GM21576 (cell line): ENCODE measurements around the gene GOLGA8K.
"Not testable (repeated sequence)": the region's sequence is repeated elsewhere in the genome, so short reads cannot be mapped to it uniquely, and the experiment has no call there.

ENCODE experiments used
- ATAC-seq: cut with Tn5 transposase; IDR thresholded peaks from one replicate; pipeline ENCODE4 v1.9.1; 2021; ENCODE audit warnings: mild to moderate bottlenecking, moderate library complexity; ENCODE audit not compliant: unreplicated experiment

Gene GOLGA8K, protein sequence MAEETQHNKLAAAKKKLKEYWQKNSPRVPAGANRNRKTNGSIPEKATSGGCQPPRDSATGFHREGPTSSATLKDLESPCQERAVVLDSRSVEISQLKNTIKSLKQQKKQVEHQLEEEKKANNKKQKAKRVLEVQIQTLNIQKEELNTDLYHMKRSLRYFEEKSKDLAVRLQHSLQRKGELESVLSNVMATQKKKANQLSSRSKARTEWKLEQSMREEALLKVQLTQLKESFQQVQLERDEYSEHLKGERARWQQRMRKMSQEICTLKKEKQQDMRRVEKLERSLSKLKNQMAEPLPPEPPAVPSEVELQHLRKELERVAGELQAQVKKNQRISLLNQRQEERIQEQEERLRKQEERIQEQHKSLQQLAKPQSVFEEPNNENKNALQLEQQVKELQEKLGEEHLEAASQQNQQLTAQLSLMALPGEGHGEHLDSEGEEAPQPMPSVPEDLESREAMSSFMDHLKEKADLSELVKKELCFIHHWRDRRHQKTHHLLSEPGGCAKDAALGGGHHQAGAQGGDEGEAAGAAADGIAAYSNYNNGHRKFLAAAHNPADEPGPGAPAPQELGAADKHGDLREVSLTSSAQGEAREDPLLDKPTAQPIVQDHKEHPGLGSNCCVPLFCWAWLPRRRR

GRCh38 chr15:32403192-32403591, at the start of gene GOLGA8K:
TSS of gene GOLGA8K (minus strand) at chr15:32403292. CDS start at chr15:32403194, 98 bp downstream.
- not testable (repeated sequence) for ATAC-seq

DNA sequence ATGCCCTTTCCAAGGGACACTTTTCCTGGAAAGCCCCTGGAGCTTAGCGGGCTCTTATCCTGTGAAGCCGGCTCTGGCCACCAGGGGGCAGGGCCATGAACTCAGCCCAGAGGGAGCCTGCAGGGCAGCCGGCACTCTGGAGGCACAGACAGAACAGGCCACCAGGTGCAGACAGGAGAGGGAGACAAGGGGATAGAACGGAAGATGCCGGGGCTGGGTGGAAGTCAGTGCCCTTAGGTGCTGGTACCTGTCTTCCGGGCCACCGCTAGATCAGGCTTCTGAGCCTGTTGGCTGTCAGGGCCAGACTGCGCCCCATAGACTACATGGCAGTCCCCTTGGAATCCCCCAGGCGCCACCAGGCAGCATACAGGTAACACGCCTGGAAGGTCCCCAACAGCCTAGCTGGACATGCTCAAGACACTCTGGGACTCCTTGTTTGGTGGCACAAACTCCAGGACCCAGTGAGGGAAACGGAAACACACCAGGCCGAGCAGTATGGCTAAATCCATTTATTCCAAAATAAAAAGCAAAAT, 37.4 kb upstream of the GOLGA8K start:
- not testable (repeated sequence) for ATAC-seq

GRCh38 chr15:32434102-32434963, 31.2 kb upstream of the GOLGA8K start:
- not testable (repeated sequence) for ATAC-seq

- not testable (repeated sequence) for ATAC-seq
These were observed 24.5 kb upstream of the GOLGA8K start for GRCh38 chr15:32427635-32428034.

DNA sequence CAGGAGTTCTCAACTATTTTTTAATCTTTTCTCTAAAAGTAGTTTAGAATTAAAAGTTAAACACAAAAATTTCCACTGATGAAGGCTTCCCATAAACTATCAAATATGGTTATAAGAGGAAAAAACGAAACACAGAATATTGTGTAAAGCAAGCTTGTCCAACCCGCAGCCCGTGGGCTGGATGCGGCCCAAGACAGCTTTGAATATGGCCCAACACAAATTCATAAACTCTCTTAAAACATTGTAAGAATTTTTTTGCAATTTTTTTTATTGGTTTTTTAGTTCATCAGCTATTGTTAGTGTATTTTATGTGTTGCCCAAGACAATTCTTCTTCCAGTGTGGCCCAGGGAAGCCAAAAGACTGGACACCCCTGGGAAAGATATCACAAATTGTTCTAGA, 23.4 kb upstream of the GOLGA8K start:
- ATAC-seq: not testable (repeated sequence)

GRCh38 chr15:32407903-32408302, 4.8 kb upstream of the GOLGA8K start:
- not testable (repeated sequence) for ATAC-seq

DNA sequence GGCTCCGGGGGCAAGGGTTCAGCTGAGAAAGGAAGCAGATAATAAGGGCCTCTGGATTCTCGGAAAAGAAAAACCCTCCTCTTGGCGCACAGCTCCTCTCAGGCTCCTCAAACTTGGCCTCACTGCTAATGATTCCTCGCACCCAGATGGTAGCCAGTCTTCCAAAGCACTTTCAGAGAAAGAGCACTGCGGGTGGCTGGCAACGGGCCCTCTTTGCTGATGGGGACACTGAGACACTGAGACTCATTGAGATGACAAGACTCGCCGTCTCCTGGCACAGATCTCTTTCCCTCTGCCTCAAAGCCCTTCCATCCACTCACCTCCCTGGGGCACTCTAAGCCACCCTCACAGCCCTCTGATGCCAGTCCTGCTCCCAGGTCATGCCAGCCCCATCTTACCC, 6.6 kb downstream of the GOLGA8K start:
- ATAC-seq: not testable (repeated sequence)

GRCh38 chr15:32394745-32395144, 8.3 kb downstream of the GOLGA8K start:
- ATAC-seq: not testable (repeated sequence)

DNA sequence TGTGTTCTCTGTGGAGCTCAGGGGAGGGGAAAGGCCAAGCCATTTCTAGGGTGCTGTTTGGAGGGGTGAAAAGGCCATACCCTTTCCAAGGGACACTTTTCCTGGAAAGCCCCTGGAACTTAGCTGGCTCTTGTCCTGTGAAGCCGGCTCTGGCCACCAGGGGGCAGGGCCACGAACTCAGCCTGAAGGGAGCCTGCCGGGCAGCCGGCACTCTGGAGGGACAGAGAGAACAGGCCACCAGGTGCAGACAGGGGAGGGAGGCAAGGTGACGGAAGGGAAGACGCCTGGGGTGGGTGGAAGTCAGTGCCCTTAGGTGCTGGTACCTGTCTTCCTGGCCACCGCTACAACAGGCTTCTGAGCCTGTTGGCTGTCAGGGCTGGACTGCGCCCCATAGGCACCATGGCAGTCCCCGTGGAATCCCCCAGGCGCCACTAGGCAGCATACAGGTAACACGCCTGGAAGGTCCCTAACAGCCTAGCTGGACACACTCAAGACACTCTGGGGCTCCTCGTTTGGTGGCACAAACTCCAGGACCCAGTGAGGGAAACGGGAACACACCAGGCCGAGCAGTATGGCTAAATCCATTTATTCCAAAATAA, 14.9 kb downstream of the GOLGA8K start:
- ATAC-seq: not testable (repeated sequence)

- not testable (repeated sequence) for ATAC-seq
These were observed 17.1 kb downstream of the GOLGA8K start for GRCh38 chr15:32385823-32386495.

GRCh38 chr15:32374185-32374584, 28.9 kb downstream of the GOLGA8K start:
- not testable (repeated sequence) for ATAC-seq

- not testable (repeated sequence) for ATAC-seq
These were observed 29.4 kb downstream of the GOLGA8K start for GRCh38 chr15:32373707-32374106.

- ATAC-seq: not testable (repeated sequence)
These were observed 31.0 kb downstream of the GOLGA8K start for GRCh38 chr15:32372075-32372474.

- not testable (repeated sequence) for ATAC-seq
These were observed 32.6 kb downstream of the GOLGA8K start for GRCh38 chr15:32370526-32370925.

GRCh38 chr15:32370064-32370463, 33.0 kb downstream of the GOLGA8K start:
- not testable (repeated sequence) for ATAC-seq

DNA sequence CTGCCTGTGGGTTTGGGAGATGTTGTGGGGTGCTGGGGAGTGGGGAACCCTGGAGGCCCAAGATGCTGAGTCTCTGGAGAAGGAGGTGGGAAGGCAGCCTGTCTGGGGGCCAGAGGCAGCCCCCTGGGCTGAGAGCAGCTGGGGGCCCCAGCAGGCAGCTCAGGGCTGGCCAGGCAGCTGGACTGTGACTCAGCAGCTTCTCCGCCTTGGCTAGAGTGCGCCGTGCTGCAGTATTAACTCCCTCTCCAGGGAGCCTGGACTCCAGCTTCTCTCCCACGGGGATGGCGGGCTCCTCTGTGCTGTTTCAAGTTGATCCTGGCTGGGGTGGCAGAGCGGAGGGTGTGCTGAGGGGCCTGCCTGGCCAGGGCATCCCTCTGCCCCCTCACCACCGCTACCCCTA, 36.6 kb downstream of the GOLGA8K start:
- ATAC-seq: not testable (repeated sequence)

DNA sequence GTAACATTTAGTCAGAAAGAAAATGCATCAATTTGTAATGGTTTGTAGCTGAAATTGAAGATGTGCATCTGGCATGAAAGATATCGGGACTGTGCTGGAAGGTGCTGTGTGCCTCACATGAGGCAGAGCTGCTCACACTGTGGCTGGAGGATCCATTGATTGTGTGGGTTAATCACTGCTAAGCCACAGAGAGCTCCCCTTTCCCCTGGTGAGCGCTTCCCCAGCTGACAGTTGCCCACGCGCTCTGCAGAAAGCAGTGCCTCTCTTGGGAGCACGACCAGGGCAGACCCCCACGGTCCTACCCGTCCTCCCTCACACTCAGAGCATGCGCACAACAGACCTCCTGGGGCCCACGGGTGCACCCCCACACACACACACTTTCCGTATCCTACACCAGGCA, 37.1 kb downstream of the GOLGA8K start:
- not testable (repeated sequence) for ATAC-seq

DNA sequence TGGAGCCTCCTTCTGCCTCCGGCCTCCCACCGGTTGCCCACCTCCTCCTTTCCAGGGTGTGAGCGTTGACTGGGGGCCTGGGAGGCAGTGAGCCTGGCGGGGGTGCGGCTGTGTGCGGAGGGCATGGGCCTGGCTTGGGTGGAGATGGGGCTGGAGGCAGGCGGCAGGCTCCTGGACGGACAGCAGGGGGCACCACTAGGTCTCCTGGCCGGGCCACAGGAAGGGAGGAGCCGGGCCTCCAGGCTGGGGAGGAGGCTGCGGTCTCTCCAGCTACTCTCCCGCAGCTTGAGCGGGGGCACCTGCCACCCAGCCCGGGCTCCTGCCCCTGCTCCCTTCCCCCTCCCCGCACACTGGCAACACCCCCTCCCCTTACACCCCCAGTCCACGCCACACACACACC, 38.1 kb downstream of the GOLGA8K start:
- not testable (repeated sequence) for ATAC-seq

- ATAC-seq: not testable (repeated sequence)
These were observed 39.6 kb downstream of the GOLGA8K start for GRCh38 chr15:32363449-32363848.

GRCh38 chr15:32361662-32362061, 41.4 kb downstream of the GOLGA8K start:
- not testable (repeated sequence) for ATAC-seq
